ENCODE measurements around the gene RAMP3.

GRCh38 chr7:45176886-45177731 is 19.5 kb downstream of the RAMP3 start:
- TF ChIP-seq CTCF (IDR thresholded peaks at IDR 0.05 in 4 of 5, conservative IDR thresholded peaks at IDR 0.05 in 1 of 5) (no peak), POLR2A (IDR thresholded peaks at IDR 0.05) (no peak)
